Peyer's patch (tissue), 4 donors: ENCODE data around the gene RXRB. TPM values are rescaled to one million over a fixed set of nuclear protein-coding genes. Genes with fewer than 3 reads are reported as not detected.

ENCODE experiments used
- DNase-seq, 3 donors: peaks; one replicate each; pipeline ENCODE4 v3.0.0-alpha.2; 2017 to 2019
- H3K27ac ChIP-seq, 4 donors: fragments of 200-600 bp; sonication (generic); one replicate each; pipeline ENCODE4 v1.5.1; 2016 to 2019
- H3K27me3 ChIP-seq, 2 donors: fragments of 200-600 bp; sonication (generic); one replicate each; pipeline ENCODE4 v1.5.1; 2019
- H3K36me3 ChIP-seq, 3 donors: fragments of 200-600 bp; sonication (generic); one replicate each; pipeline ENCODE4 v1.5.1; 2016 to 2019
- H3K4me1 ChIP-seq, 4 donors: fragments of 200-600 bp; sonication (generic); one replicate each; pipeline ENCODE4 v1.5.1; 2016 to 2019
- H3K4me3 ChIP-seq, 4 donors: fragments of 200-600 bp; sonication (generic); 1 replicate in 3 of 4; 2 replicates in 1 of 4; pipeline ENCODE4 v1.5.1; 2016 to 2019; ENCODE audit warnings: mild to moderate bottlenecking in 1 of 4
- H3K9me3 ChIP-seq, 4 donors: fragments of 200-600 bp; sonication (generic); one replicate each; pipeline ENCODE4 v1.5.1; 2016 to 2019; ENCODE audit warnings: mild to moderate bottlenecking in 1 of 4
- CTCF ChIP-seq, 6 experiments: fragments of 450-650 bp in 4 of 6; fragments of 200-600 bp in 2 of 6; sonication (generic) in 1 of 6; IDR thresholded peaks; one replicate each; pipeline ENCODE4 v1.5.1; 2017 to 2019; ENCODE audit warnings: antibody characterized with exemption in 6 of 6, mild to moderate bottlenecking in 3 of 6, moderate library complexity in 1 of 6
- POLR2A ChIP-seq, 2 donors: fragments of 450-650 bp; IDR thresholded peaks; one replicate each; pipeline ENCODE4 v1.5.1; 2017; ENCODE audit warnings: antibody characterized with exemption in 2 of 2, mild to moderate bottlenecking in 2 of 2, moderate library complexity in 2 of 2
- total RNA-seq, 4 donors: library from RNA; depleted of rRNA; stranded (reverse); fragments of >200 nt; gene quantifications; one replicate each; pipeline ENCODE4 v1.1.0, GENCODE V29; 2016

The RXRB gene
- total RNA-seq, 4 donors from 2014 or later = 23.1 to 56.7 (median 36.6) TPM

GRCh38 chr6:33192671-33193602 is 7.5 kb downstream of the RXRB start:
- H3K36me3 ChIP-seq = peaks cover 0 to 34% (median 3%) of the 10 kb centered on the region in 3 donors
- peaks cover 0 to 9% of the 10 kb centered on the region in 2 donors for H3K27me3 ChIP-seq
- H3K9me3 ChIP-seq = no peaks in the 10 kb centered on the region
- TF ChIP-seq POLR2A (IDR thresholded peaks at IDR 0.05) (no peak), CTCF (IDR thresholded peaks at IDR 0.05) (no peak)
- no peak for DNase-seq
- H3K4me1 ChIP-seq = peaks cover 0 to 20% (median 10%) of the 10 kb centered on the region in 4 donors
- H3K27ac ChIP-seq = peak overlapping the region in 2 of 4 donors; percentile 22 to 42
- peak overlapping the region; percentile 19 to 52 (median 48) for H3K4me3 ChIP-seq

- no peak for TF ChIP-seq POLR2A (IDR thresholded peaks at IDR 0.05)
- no peak for TF ChIP-seq CTCF (IDR thresholded peaks at IDR 0.05)
- Histone ChIP-seq H3K9me3 (no peaks in the 10 kb centered on the region), H3K4me3 (peak within 1 kb of the TSS; percentile 19 to 52 (median 48)), H3K27ac (peak within 1 kb of the TSS in 2 of 4 donors; percentile 22 to 42), H3K36me3 (peaks cover 0 to 32% (median 3%) of the 10 kb centered on the region in 3 donors), H3K27me3 (peaks cover 0 to 9% of the 10 kb centered on the region in 2 donors), H3K4me1 (peaks cover 0 to 15% (median 10%) of the 10 kb centered on the region in 4 donors)
- no peak for DNase-seq
Measured at GRCh38 chr6:33192105-33192646, 8.3 kb downstream of the RXRB start, which contains the start of gene COL11A2. COL11A2 (minus strand) TSS chr6:33192467; CDS start chr6:33192240, 227 bp downstream.

DNA sequence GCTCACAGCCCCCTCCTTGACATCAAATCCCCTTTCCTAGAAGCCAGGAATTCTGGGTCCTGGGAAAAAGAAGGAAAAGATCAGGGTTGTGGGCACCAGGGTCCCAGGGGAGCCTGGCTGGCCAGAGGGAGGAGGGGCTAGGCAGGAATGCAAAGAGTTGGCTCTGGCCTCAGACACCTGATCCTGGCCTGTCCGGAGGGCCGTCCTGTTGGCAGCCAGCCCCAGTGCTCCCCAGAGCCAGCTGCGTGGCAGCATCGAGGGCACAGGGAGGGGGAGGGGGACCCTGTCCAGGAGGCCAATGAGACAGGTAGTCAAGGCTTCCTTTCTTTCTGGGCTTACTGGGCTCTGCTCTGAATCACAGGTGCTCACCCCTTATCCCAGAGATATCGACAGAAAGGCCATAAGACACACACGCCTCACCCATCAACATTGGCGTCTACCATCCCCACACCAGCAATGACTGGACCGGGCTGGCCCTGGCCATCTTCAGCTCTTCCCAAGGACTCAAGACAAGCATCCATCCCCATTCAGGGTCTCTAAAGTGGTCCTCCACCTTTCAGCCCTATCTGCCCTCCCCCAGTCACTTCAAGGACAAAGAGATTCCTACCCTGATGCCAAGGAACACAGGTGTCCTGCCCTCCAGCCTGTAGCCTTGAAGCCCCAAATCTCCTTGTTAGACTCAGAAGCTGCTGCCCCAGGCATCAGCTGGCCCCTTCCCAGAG is 8.9 kb downstream of the RXRB start:
- peaks cover 0 to 15% (median 10%) of the 10 kb centered on the region in 4 donors for H3K4me1 ChIP-seq
- no peak overlapping the region for H3K27ac ChIP-seq
- no peak overlapping the region for H3K4me3 ChIP-seq

GRCh38 chr6:33190504-33191107 is 9.9 kb downstream of the RXRB start:
- H3K27me3 ChIP-seq = peaks cover 0 to 9% of the 10 kb centered on the region in 2 donors
- peaks cover 0 to 16% (median 0%) of the 10 kb centered on the region in 3 donors for H3K36me3 ChIP-seq
- TF ChIP-seq POLR2A (IDR thresholded peaks at IDR 0.05) (no peak), CTCF (IDR thresholded peaks at IDR 0.05) (no peak)
- H3K4me3 ChIP-seq = no peak overlapping the region
- no peak for DNase-seq
- peaks cover 0 to 15% (median 10%) of the 10 kb centered on the region in 4 donors for H3K4me1 ChIP-seq
- no peaks in the 10 kb centered on the region for H3K9me3 ChIP-seq
- H3K27ac ChIP-seq = no peak overlapping the region

More for the DNA sequence above, 8.9 kb downstream of the RXRB start:
- TF ChIP-seq POLR2A (IDR thresholded peaks at IDR 0.05) (no peak), CTCF (IDR thresholded peaks at IDR 0.05) (no peak)
- peaks cover 0 to 26% (median 3%) of the 10 kb centered on the region in 3 donors for H3K36me3 ChIP-seq
- H3K9me3 ChIP-seq = no peaks in the 10 kb centered on the region
- H3K27me3 ChIP-seq = peaks cover 0 to 9% of the 10 kb centered on the region in 2 donors
- no peak for DNase-seq
